ENCODE data around the gene HIPK1.

- TF ChIP-seq POLR2A (IDR thresholded peaks at IDR 0.05; ENCODE audit: low read length) (peak; percentile 59), GATA1 (IDR thresholded peaks at IDR 0.05; ENCODE audit: low read depth, low read length) (no peak)
These were observed 800 bp downstream of the HIPK1 start for GRCh38 chr1:113929750-113930498.
